GM12878 (cell line): ENCODE results near the gene BPIFB3. TPM values are rescaled to one million over a fixed set of nuclear protein-coding genes. Genes with fewer than 3 reads are reported as not detected.

Experiments
- ATAC-seq: fragments of 200-7000 bp; cut with Tn5 transposase; 3 replicates; pipeline ENCODE4 v1.9.1; 2020; ENCODE audit warnings: mild to moderate bottlenecking, moderate library complexity
- BruUV-seq: library from RNA; stranded (reverse); fragments of 400-500 nt; replicated peaks from 2 replicates; lab custom pipeline; 2021; lab: Mats Ljungman, UMichigan
- CTCF ChIA-PET: fragments of 300-600 bp; sonication (Branson Sonifier 250); formaldehyde crosslinking; extraction: SDS; loops from one replicate; lab custom pipeline; 2021; ENCODE audit warnings: inconsistent platforms; lab: Yijun Ruan, JAX
- POLR2A ChIA-PET: fragments of 350-600 bp; formaldehyde crosslinking; extraction: SDS; loops from one replicate; lab custom pipeline; 2021; ENCODE audit warnings: inconsistent platforms; lab: Charles Lee
- RAD21 ChIA-PET: fragments of 300-600 bp; sonication (Branson Sonifier 250); formaldehyde crosslinking; loops from one replicate; lab custom pipeline; 2023; ENCODE audit warnings: antibody characterized with exemption; ENCODE audit not compliant: unreplicated experiment; lab: Charles Lee
- SMC1A ChIA-PET: fragments of 300-600 bp; sonication (Branson Sonifier 250); formaldehyde crosslinking; loops from one replicate; lab custom pipeline; 2023; ENCODE audit not compliant: unreplicated experiment, uncharacterized antibody; lab: Charles Lee
- DNase-seq: peaks from one replicate; pipeline ENCODE4 v3.0.0-alpha.2; 2011; ENCODE audit warnings: low read depth, low spot score
- FAIRE-seq: peaks from 3 replicates; lab custom pipeline; 2011; peaks lifted over from hg19 to GRCh38; lab: Jason Lieb, UNC
- H2AFZ ChIP-seq: 2 replicates; pipeline ENCODE4 v1.6.0; 2011; ENCODE audit warnings: low read depth, low read length, control low read depth; ENCODE audit not compliant: control insufficient read depth
- H3K27ac ChIP-seq: 2 replicates; pipeline ENCODE4 v1.5.1; 2011; ENCODE audit warnings: control low read depth; ENCODE audit not compliant: control insufficient read depth, insufficient read depth
- H3K27me3 ChIP-seq, 2 experiments: replicated peaks in 1 of 2; 2 replicates each; pipeline versions ENCODE4 v1.6.0 to v1.6.1; 2011; ENCODE audit warnings: low read length in 1 of 2; ENCODE audit not compliant: control insufficient read depth in 2 of 2, insufficient read depth in 2 of 2
- H3K36me3 ChIP-seq, 2 experiments: 2 replicates each; pipeline ENCODE4 v1.5.1; 2011; ENCODE audit warnings: low read length in 1 of 2; ENCODE audit not compliant: control insufficient read depth in 2 of 2, insufficient read depth in 2 of 2
- H3K4me1 ChIP-seq: 2 replicates; pipeline ENCODE4 v1.6.1; 2011; ENCODE audit warnings: mild to moderate bottlenecking, low read length, moderate library complexity, mixed read lengths; ENCODE audit not compliant: control insufficient read depth, insufficient read depth
- H3K4me2 ChIP-seq: 2 replicates; pipeline ENCODE4 v1.6.0; 2011; ENCODE audit warnings: control low read depth; ENCODE audit not compliant: control insufficient read depth, insufficient read depth
- H3K4me3 ChIP-seq: fragments of 200-600 bp; sonication (generic); 2 replicates; pipeline ENCODE4 v1.5.1; 2016
- H3K79me2 ChIP-seq: 2 replicates; pipeline ENCODE4 v1.6.0; 2011; ENCODE audit warnings: low read length; ENCODE audit not compliant: control insufficient read depth, insufficient read depth
- H3K9ac ChIP-seq: 2 replicates; pipeline ENCODE4 v1.8.0; 2011; ENCODE audit warnings: low read length, control low read depth, mixed read lengths; ENCODE audit not compliant: control insufficient read depth, insufficient read depth
- H3K9me3 ChIP-seq: replicated peaks from 3 replicates; pipeline ENCODE4 v1.5.1; 2011; ENCODE audit warnings: mild to moderate bottlenecking, low read length; ENCODE audit not compliant: control insufficient read depth, insufficient read depth
- H4K20me1 ChIP-seq: 2 replicates; pipeline ENCODE4 v1.6.0; 2011; ENCODE audit not compliant: control insufficient read depth, insufficient read depth
- CEBPB ChIP-seq, 2 experiments: fragments of 150-350 bp in 1 of 2; IDR thresholded peaks; 2 replicates each; pipeline ENCODE4 v1.6.1; 2012 to 2014; ENCODE audit warnings: low read depth in 2 of 2, low read length in 2 of 2, borderline replicate concordance in 1 of 2, inconsistent platforms in 1 of 2
- RAD21 ChIP-seq: IDR thresholded peaks from 2 replicates; pipeline ENCODE4 v1.6.1; 2011; ENCODE audit warnings: mild to moderate bottlenecking, low read depth, low read length, moderate library complexity; ENCODE audit not compliant: insufficient read depth
- RCOR1 ChIP-seq: conservative IDR thresholded peaks from 2 replicates; pipeline ENCODE4 v1.6.1; 2012; ENCODE audit warnings: low read depth, low read length, improper control_type of control experiment
- RFX5 ChIP-seq: IDR thresholded peaks from 2 replicates; pipeline ENCODE4 v1.6.1; 2011; ENCODE audit warnings: low read depth, low read length, improper control_type of control experiment
- TBL1XR1 ChIP-seq: IDR thresholded peaks from 2 replicates; pipeline ENCODE4 v1.6.1; 2012; ENCODE audit warnings: low read depth, low read length, improper control_type of control experiment
- WRNIP1 ChIP-seq: IDR thresholded peaks from 2 replicates; pipeline ENCODE4 v1.6.1; 2011; ENCODE audit warnings: low read depth, low read length, improper control_type of control experiment, borderline replicate concordance
- YBX1 ChIP-seq: fragments of 450-650 bp; IDR thresholded peaks from 2 replicates; pipeline ENCODE4 v1.6.1; 2016; ENCODE audit warnings: antibody characterized with exemption
- ZNF217 ChIP-seq: fragments of 450-650 bp; IDR thresholded peaks from 2 replicates; pipeline ENCODE4 v1.6.1; 2017; ENCODE audit warnings: antibody characterized with exemption, mild to moderate bottlenecking
- ZNF24 ChIP-seq: fragments of 450-650 bp; IDR thresholded peaks from 2 replicates; pipeline ENCODE4 v1.6.1; 2017; ENCODE audit warnings: antibody characterized with exemption, mild to moderate bottlenecking
- ZNF274 ChIP-seq: IDR thresholded peaks from one replicate; pipeline ENCODE4 v1.8.0; 2011; ENCODE audit not compliant: insufficient read length, insufficient read depth
- WGBS: methylation state at CpG from one replicate; pipeline ENCODE4 v1.1.6; 2016; ENCODE audit warnings: low lambda C conversion rate; ENCODE audit not compliant: insufficient replicate concordance, insufficient coverage; ENCODE audit errors: missing lambda C conversion rate; 5-methylcytosine and 5-hydroxymethylcytosine counted together
- in situ Hi-C: fragments of 300-500 bp; cut with MboI; formaldehyde crosslinking; loops from 9 replicates; pipeline ENCODE4 v1.14.3; 2018; ENCODE audit warnings: mixed read lengths
- intact Hi-C: fragments of 100-400 bp; cut with micrococcal nuclease; formaldehyde crosslinking; loops from one replicate; pipeline ENCODE4 v1.14.2; 2022; ENCODE audit not compliant: unreplicated experiment
- polyA plus RNA-seq, 11 experiments: library from polyadenylated mRNA; depleted of rRNA in 4 of 11; unstranded in 6 of 11; stranded (reverse) in 5 of 11; fragments of >200 nt; fragmentation: Nextera tagmentation in 4 of 11; fragmentation: Illumina TruSeq in 1 of 11; extraction: Ambion mirVana in 4 of 11; extraction: Trizol in 1 of 11; gene quantifications; 1 replicate in 1 of 11; 2 replicates in 10 of 11; pipeline versions ENCODE4 v1.2.1 to v1.2.3, GENCODE V29; 2011 to 2016; ENCODE audit warnings: inconsistent platforms in 2 of 11, missing spikeins in 2 of 11, low read depth in 1 of 11
- total RNA-seq, 4 experiments: library from RNA; depleted of rRNA in 3 of 4; stranded (reverse); fragments of >200 nt in 3 of 4; fragmentation: Illumina TruSeq in 1 of 4; extraction: Trizol in 1 of 4; gene quantifications; 2 replicates each; pipeline versions ENCODE4 v1.2.1 to v1.2.3, GENCODE V29; 2013 to 2021
- TF ChIP-seq, protein P1 (sequence below): fragments of 450-650 bp; IDR thresholded peaks from 2 replicates; pipeline ENCODE4 v1.6.1; 2017; ENCODE audit warnings: low read depth, mild to moderate bottlenecking, moderate library complexity
- TF ChIP-seq, protein P2 (sequence below): IDR thresholded peaks from 2 replicates; pipeline ENCODE4 v1.6.1; 2011; ENCODE audit warnings: low read depth, mild to moderate bottlenecking, low read length, moderate library complexity, borderline replicate concordance; ENCODE audit errors: extremely low read depth
- TF ChIP-seq, protein P3 (sequence below): fragments of 450-650 bp; IDR thresholded peaks from 2 replicates; pipeline ENCODE4 v1.6.1; 2018; ENCODE audit warnings: mild to moderate bottlenecking, low read depth, moderate library complexity; ENCODE audit not compliant: partially characterized antibody
- TF ChIP-seq, protein P4 (sequence below): fragments of 450-650 bp; IDR thresholded peaks from 2 replicates; pipeline ENCODE4 v1.6.1; 2018; ENCODE audit warnings: borderline replicate concordance, mild to moderate bottlenecking; ENCODE audit not compliant: partially characterized antibody
- TF ChIP-seq, protein P5 (sequence below): fragments of 450-650 bp; IDR thresholded peaks from 2 replicates; pipeline ENCODE4 v1.6.1; 2014; ENCODE audit warnings: mild to moderate bottlenecking

The BPIFB3 gene
- total and polyA plus RNA-seq, 10 of the 15 experiments (the other 5 are each of a cell fraction or from before 2014, with no cell fraction given): not detected

DNA sequence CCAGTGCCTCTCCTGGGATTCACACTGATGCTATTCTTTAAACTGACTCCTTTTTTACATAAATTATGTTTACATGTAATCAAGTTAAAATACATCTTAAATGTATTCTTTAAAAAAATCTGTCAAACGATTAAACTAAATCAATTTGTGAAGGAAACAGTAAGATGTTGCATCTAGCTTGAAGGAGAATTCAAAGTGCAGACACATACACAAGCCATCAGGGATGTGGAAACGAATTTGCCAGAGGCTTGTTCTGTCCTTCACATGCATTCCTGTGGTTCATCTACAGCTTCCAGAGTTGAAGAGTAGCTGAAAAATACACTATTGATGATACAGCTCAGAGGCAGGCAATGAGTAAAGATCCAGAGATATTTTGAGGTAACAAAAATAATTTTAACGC lies 7.3 kb upstream of the BPIFB3 start (continued):
- TF ChIP-seq, protein P1, sequence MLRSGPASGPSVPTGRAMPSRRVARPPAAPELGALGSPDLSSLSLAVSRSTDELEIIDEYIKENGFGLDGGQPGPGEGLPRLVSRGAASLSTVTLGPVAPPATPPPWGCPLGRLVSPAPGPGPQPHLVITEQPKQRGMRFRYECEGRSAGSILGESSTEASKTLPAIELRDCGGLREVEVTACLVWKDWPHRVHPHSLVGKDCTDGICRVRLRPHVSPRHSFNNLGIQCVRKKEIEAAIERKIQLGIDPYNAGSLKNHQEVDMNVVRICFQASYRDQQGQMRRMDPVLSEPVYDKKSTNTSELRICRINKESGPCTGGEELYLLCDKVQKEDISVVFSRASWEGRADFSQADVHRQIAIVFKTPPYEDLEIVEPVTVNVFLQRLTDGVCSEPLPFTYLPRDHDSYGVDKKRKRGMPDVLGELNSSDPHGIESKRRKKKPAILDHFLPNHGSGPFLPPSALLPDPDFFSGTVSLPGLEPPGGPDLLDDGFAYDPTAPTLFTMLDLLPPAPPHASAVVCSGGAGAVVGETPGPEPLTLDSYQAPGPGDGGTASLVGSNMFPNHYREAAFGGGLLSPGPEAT: no peak
- TF ChIP-seq TBL1XR1: no peak

DNA sequence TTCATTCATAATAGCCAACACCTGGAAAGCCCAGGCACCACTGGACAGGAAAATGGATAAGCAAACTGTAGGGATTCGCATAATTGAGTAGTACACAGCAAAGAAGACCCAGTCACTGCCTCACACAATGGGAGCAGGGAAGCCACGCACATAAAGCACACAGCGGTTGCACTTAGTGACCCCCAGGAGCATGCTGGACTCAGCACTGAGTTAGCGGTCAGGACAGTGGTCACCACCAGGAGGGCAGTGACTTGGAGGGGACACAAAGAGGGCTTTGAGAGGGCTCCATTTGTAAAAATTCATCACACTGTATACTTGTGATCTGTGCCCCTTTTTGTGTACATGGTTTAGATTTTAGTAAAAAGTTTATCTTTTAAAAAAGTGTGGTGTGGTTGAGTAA lies 2.4 kb upstream of the BPIFB3 start:
- Histone ChIP-seq H3K36me3 (no peaks in the 10 kb centered on the region), H3K9me3 (no peaks in the 10 kb centered on the region; the same call in 2 of the 3 replicates), H3K79me2 (no peaks in the 10 kb centered on the region), H3K4me3 (no peak overlapping the region), H3K27me3 (no peaks in the 10 kb centered on the region; a peak in 1 of 4 replicates), H3K27ac (no peak overlapping the region), H3K9ac (no peak overlapping the region), H2AFZ (no peak overlapping the region), H3K4me1 (no peaks in the 10 kb centered on the region), H4K20me1 (no peaks in the 10 kb centered on the region), H3K4me2 (no peak overlapping the region)
- 38% methylated on average over 4 of the region's 4 CpGs for WGBS
- in situ Hi-C loops (no loop called here), intact Hi-C loops (no loop called here)
- ChIA-PET POLR2A (no interaction called here), SMC1A (no interaction called here), RAD21 (no interaction called here), CTCF (interaction anchor here (0.6 kb wide), 1 partner anchor 126 kb away, joined by 3 read pairs; no protein-coding TSS in a partner anchor)
- DNase-seq: no peak
- no TSS peak for BruUV-seq
- no peak for FAIRE-seq
- no peak for ATAC-seq
- TF ChIP-seq RFX5: no peak
- no peak for TF ChIP-seq YBX1
- TF ChIP-seq ZNF24: no peak
- TF ChIP-seq CEBPB (IDR thresholded peaks at IDR 0.05; ENCODE audit: borderline replicate concordance in 1 of 2, low read depth in 2 of 2, low read length in 2 of 2): no peak
- no peak for TF ChIP-seq RAD21
- no peak for TF ChIP-seq RCOR1
- TF ChIP-seq, protein P2, sequence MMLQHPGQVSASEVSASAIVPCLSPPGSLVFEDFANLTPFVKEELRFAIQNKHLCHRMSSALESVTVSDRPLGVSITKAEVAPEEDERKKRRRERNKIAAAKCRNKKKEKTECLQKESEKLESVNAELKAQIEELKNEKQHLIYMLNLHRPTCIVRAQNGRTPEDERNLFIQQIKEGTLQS: no peak
- TF ChIP-seq, protein P3, sequence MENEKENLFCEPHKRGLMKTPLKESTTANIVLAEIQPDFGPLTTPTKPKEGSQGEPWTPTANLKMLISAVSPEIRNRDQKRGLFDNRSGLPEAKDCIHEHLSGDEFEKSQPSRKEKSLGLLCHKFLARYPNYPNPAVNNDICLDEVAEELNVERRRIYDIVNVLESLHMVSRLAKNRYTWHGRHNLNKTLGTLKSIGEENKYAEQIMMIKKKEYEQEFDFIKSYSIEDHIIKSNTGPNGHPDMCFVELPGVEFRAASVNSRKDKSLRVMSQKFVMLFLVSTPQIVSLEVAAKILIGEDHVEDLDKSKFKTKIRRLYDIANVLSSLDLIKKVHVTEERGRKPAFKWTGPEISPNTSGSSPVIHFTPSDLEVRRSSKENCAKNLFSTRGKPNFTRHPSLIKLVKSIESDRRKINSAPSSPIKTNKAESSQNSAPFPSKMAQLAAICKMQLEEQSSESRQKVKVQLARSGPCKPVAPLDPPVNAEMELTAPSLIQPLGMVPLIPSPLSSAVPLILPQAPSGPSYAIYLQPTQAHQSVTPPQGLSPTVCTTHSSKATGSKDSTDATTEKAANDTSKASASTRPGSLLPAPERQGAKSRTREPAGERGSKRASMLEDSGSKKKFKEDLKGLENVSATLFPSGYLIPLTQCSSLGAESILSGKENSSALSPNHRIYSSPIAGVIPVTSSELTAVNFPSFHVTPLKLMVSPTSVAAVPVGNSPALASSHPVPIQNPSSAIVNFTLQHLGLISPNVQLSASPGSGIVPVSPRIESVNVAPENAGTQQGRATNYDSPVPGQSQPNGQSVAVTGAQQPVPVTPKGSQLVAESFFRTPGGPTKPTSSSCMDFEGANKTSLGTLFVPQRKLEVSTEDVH: no peak
- no peak for TF ChIP-seq ZNF217
- TF ChIP-seq WRNIP1: no peak
- TF ChIP-seq, protein P4, sequence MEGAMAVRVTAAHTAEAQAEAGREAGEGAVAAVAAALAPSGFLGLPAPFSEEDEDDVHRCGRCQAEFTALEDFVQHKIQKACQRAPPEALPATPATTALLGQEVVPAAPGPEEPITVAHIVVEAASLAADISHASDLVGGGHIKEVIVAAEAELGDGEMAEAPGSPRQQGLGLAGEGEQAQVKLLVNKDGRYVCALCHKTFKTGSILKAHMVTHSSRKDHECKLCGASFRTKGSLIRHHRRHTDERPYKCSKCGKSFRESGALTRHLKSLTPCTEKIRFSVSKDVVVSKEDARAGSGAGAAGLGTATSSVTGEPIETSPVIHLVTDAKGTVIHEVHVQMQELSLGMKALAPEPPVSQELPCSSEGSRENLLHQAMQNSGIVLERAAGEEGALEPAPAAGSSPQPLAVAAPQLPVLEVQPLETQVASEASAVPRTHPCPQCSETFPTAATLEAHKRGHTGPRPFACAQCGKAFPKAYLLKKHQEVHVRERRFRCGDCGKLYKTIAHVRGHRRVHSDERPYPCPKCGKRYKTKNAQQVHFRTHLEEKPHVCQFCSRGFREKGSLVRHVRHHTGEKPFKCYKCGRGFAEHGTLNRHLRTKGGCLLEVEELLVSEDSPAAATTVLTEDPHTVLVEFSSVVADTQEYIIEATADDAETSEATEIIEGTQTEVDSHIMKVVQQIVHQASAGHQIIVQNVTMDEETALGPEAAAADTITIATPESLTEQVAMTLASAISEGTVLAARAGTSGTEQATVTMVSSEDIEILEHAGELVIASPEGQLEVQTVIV: no peak
- TF ChIP-seq ZNF274: no peak
- TF ChIP-seq, protein P5, sequence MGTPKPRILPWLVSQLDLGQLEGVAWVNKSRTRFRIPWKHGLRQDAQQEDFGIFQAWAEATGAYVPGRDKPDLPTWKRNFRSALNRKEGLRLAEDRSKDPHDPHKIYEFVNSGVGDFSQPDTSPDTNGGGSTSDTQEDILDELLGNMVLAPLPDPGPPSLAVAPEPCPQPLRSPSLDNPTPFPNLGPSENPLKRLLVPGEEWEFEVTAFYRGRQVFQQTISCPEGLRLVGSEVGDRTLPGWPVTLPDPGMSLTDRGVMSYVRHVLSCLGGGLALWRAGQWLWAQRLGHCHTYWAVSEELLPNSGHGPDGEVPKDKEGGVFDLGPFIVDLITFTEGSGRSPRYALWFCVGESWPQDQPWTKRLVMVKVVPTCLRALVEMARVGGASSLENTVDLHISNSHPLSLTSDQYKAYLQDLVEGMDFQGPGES: no peak
